ENCODE results near the gene PTGDS.

- TF ChIP-seq, protein P1, sequence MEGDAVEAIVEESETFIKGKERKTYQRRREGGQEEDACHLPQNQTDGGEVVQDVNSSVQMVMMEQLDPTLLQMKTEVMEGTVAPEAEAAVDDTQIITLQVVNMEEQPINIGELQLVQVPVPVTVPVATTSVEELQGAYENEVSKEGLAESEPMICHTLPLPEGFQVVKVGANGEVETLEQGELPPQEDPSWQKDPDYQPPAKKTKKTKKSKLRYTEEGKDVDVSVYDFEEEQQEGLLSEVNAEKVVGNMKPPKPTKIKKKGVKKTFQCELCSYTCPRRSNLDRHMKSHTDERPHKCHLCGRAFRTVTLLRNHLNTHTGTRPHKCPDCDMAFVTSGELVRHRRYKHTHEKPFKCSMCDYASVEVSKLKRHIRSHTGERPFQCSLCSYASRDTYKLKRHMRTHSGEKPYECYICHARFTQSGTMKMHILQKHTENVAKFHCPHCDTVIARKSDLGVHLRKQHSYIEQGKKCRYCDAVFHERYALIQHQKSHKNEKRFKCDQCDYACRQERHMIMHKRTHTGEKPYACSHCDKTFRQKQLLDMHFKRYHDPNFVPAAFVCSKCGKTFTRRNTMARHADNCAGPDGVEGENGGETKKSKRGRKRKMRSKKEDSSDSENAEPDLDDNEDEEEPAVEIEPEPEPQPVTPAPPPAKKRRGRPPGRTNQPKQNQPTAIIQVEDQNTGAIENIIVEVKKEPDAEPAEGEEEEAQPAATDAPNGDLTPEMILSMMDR (IDR thresholded peaks at IDR 0.05; ENCODE audit: low read depth, low read length), result no peak
- TF ChIP-seq EZH2phosphoT487 (IDR thresholded peaks at IDR 0.05; ENCODE audit: low read depth), result no peak
These were observed 45.6 kb upstream of the PTGDS start for GRCh38 chr9:136931611-136932130.

Measured in OCI-LY3 (cell line).